Body of pancreas (tissue), 4 donors: ENCODE results near the gene IL4R.

Source experiments
- POLR2A ChIP-seq, 3 donors: fragments of 450-650 bp; IDR thresholded peaks; one replicate each; pipeline ENCODE4 v1.6.1; 2016; ENCODE audit warnings: antibody characterized with exemption in 3 of 3, mild to moderate bottlenecking in 2 of 3
- TF ChIP-seq, protein P1 (sequence below), 7 experiments: fragments of 450-650 bp in 4 of 7; fragments of 200-600 bp in 3 of 7; sonication (generic) in 3 of 7; IDR thresholded peaks; one replicate each; pipeline ENCODE4 v1.5.1; 2016 to 2019; ENCODE audit warnings: antibody characterized with exemption in 7 of 7

DNA sequence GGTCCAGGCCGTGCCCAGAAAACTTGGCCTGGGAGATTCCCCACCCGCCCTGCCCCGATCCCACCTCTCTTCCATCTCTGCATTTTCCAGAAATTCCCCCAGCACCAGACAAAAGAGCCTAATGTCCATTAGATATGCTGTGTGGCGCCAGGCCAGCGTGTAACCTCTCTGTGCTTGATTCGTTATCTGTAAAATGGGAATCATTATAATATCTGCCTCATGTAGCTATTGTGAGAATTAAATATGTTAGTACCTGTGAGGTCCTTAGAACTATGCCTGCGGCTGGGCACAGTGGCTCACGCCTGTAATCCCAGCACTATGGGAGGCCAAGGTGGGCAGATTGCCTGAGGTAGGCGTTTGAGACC lies 54.6 kb downstream of the IL4R start:
- TF ChIP-seq, protein P1, sequence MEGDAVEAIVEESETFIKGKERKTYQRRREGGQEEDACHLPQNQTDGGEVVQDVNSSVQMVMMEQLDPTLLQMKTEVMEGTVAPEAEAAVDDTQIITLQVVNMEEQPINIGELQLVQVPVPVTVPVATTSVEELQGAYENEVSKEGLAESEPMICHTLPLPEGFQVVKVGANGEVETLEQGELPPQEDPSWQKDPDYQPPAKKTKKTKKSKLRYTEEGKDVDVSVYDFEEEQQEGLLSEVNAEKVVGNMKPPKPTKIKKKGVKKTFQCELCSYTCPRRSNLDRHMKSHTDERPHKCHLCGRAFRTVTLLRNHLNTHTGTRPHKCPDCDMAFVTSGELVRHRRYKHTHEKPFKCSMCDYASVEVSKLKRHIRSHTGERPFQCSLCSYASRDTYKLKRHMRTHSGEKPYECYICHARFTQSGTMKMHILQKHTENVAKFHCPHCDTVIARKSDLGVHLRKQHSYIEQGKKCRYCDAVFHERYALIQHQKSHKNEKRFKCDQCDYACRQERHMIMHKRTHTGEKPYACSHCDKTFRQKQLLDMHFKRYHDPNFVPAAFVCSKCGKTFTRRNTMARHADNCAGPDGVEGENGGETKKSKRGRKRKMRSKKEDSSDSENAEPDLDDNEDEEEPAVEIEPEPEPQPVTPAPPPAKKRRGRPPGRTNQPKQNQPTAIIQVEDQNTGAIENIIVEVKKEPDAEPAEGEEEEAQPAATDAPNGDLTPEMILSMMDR (IDR thresholded peaks at IDR 0.05), result no peak
- TF ChIP-seq POLR2A (IDR thresholded peaks at IDR 0.05), result no peak
